HCT116 (cell line): ENCODE results near the gene GNB1L. TPM values are rescaled to one million over a fixed set of nuclear protein-coding genes. Genes with fewer than 3 reads are reported as not detected.

Source experiments
- CTCF ChIP-seq, 3 experiments: fragments of 200-600 bp in 1 of 3; sonication (generic) in 1 of 3; IDR thresholded peaks in 2 of 3; conservative IDR thresholded peaks in 1 of 3; 2 replicates each; pipeline ENCODE4 v1.5.1; 2012 to 2017; ENCODE audit warnings: low read depth in 2 of 3, low read length in 2 of 3, antibody characterized with exemption in 1 of 3, borderline replicate concordance in 1 of 3, control low read depth in 1 of 3, mild to moderate bottlenecking in 1 of 3, mixed read lengths in 1 of 3, mixed run types in 1 of 3, moderate library complexity in 1 of 3; ENCODE audit not compliant: insufficient read depth in 1 of 3
- EZH2phosphoT487 ChIP-seq: fragments of 200-600 bp; IDR thresholded peaks from 2 replicates; pipeline ENCODE4 v1.6.1; 2018; ENCODE audit warnings: antibody characterized with exemption, borderline replicate concordance
- MAX ChIP-seq: IDR thresholded peaks from 2 replicates; pipeline ENCODE4 v1.6.1; 2012
- POLR2A ChIP-seq: IDR thresholded peaks from 2 replicates; pipeline ENCODE4 v1.7.0; 2011; ENCODE audit warnings: borderline replicate concordance; ENCODE audit not compliant: insufficient read depth, insufficient read length; ENCODE audit errors: extremely low read depth
- SP1 ChIP-seq: IDR thresholded peaks from 2 replicates; pipeline ENCODE4 v1.6.1; 2012; ENCODE audit warnings: low read depth
- SRF ChIP-seq: IDR thresholded peaks from 2 replicates; pipeline ENCODE4 v1.6.1; 2012; ENCODE audit warnings: low read depth
- ZBTB33 ChIP-seq: IDR thresholded peaks from 2 replicates; pipeline ENCODE4 v1.6.1; 2011; ENCODE audit warnings: mild to moderate bottlenecking, low read length, moderate library complexity; ENCODE audit not compliant: insufficient replicate concordance; ENCODE audit errors: extremely low read depth
- ZFX ChIP-seq: fragments of 450-650 bp; IDR thresholded peaks from 2 replicates; pipeline ENCODE4 v1.6.1; 2017
- ZNF274 ChIP-seq: fragments of 200-500 bp; sonication (Bioruptor generic); IDR thresholded peaks from 2 replicates; pipeline ENCODE4 v1.6.1; 2014; ENCODE audit warnings: mild to moderate bottlenecking, low read depth, low read length, inconsistent platforms
- total RNA-seq: library from RNA; stranded (reverse); gene quantifications from one replicate; pipeline ENCODE4 v1.2.1, GENCODE V29; 2021; ENCODE audit not compliant: unreplicated experiment

The GNB1L gene
- total RNA-seq, 1 experiment from 2014 or later = 12.1 TPM

- TF ChIP-seq ZBTB33 (no peak), POLR2A (no peak), MAX (peak; percentile 31; the same call in 1 of the 2 replicates), CTCF (IDR thresholded peaks at IDR 0.05 in 2 of 3, conservative IDR thresholded peaks at IDR 0.05 in 1 of 3; ENCODE audit: borderline replicate concordance in 1 of 3, insufficient read depth in 1 of 3, low read depth in 2 of 3, low read length in 2 of 3) (no peak), SRF (no peak), ZNF274 (no peak), EZH2phosphoT487 (no peak), ZFX (no peak), SP1 (peak; percentile 82)
Measured at GRCh38 chr22:19849835-19850762, 4.6 kb downstream of the GNB1L start (continued).
